GM12878 (cell line): ENCODE measurements around the gene PATL2. TPM values are rescaled to one million over a fixed set of nuclear protein-coding genes. Genes with fewer than 3 reads are reported as not detected.

Experiments used
- ATAC-seq: fragments of 200-7000 bp; cut with Tn5 transposase; 3 replicates; pipeline ENCODE4 v1.9.1; 2020; ENCODE audit warnings: mild to moderate bottlenecking, moderate library complexity
- BruUV-seq: library from RNA; stranded (reverse); fragments of 400-500 nt; replicated peaks from 2 replicates; lab custom pipeline; 2021; lab: Mats Ljungman, UMichigan
- CTCF ChIA-PET: fragments of 300-600 bp; sonication (Branson Sonifier 250); formaldehyde crosslinking; extraction: SDS; loops from one replicate; lab custom pipeline; 2021; ENCODE audit warnings: inconsistent platforms; lab: Yijun Ruan, JAX
- POLR2A ChIA-PET: fragments of 350-600 bp; formaldehyde crosslinking; extraction: SDS; loops from one replicate; lab custom pipeline; 2021; ENCODE audit warnings: inconsistent platforms; lab: Charles Lee
- RAD21 ChIA-PET: fragments of 300-600 bp; sonication (Branson Sonifier 250); formaldehyde crosslinking; loops from one replicate; lab custom pipeline; 2023; ENCODE audit warnings: antibody characterized with exemption; ENCODE audit not compliant: unreplicated experiment; lab: Charles Lee
- SMC1A ChIA-PET: fragments of 300-600 bp; sonication (Branson Sonifier 250); formaldehyde crosslinking; loops from one replicate; lab custom pipeline; 2023; ENCODE audit not compliant: unreplicated experiment, uncharacterized antibody; lab: Charles Lee
- DNase-seq: peaks from one replicate; pipeline ENCODE4 v3.0.0-alpha.2; 2011; ENCODE audit warnings: low read depth, low spot score
- FAIRE-seq: peaks from 3 replicates; lab custom pipeline; 2011; peaks lifted over from hg19 to GRCh38; lab: Jason Lieb, UNC
- H2AFZ ChIP-seq: 2 replicates; pipeline ENCODE4 v1.6.0; 2011; ENCODE audit warnings: low read depth, low read length, control low read depth; ENCODE audit not compliant: control insufficient read depth
- H3K27ac ChIP-seq: 2 replicates; pipeline ENCODE4 v1.5.1; 2011; ENCODE audit warnings: control low read depth; ENCODE audit not compliant: control insufficient read depth, insufficient read depth
- H3K27me3 ChIP-seq, 2 experiments: replicated peaks in 1 of 2; 2 replicates each; pipeline versions ENCODE4 v1.6.0 to v1.6.1; 2011; ENCODE audit warnings: low read length in 1 of 2; ENCODE audit not compliant: control insufficient read depth in 2 of 2, insufficient read depth in 2 of 2
- H3K36me3 ChIP-seq, 2 experiments: 2 replicates each; pipeline ENCODE4 v1.5.1; 2011; ENCODE audit warnings: low read length in 1 of 2; ENCODE audit not compliant: control insufficient read depth in 2 of 2, insufficient read depth in 2 of 2
- H3K4me1 ChIP-seq: 2 replicates; pipeline ENCODE4 v1.6.1; 2011; ENCODE audit warnings: mild to moderate bottlenecking, low read length, moderate library complexity, mixed read lengths; ENCODE audit not compliant: control insufficient read depth, insufficient read depth
- H3K4me2 ChIP-seq: 2 replicates; pipeline ENCODE4 v1.6.0; 2011; ENCODE audit warnings: control low read depth; ENCODE audit not compliant: control insufficient read depth, insufficient read depth
- H3K4me3 ChIP-seq: fragments of 200-600 bp; sonication (generic); 2 replicates; pipeline ENCODE4 v1.5.1; 2016
- H3K79me2 ChIP-seq: 2 replicates; pipeline ENCODE4 v1.6.0; 2011; ENCODE audit warnings: low read length; ENCODE audit not compliant: control insufficient read depth, insufficient read depth
- H3K9ac ChIP-seq: 2 replicates; pipeline ENCODE4 v1.8.0; 2011; ENCODE audit warnings: low read length, control low read depth, mixed read lengths; ENCODE audit not compliant: control insufficient read depth, insufficient read depth
- H3K9me3 ChIP-seq: replicated peaks from 3 replicates; pipeline ENCODE4 v1.5.1; 2011; ENCODE audit warnings: mild to moderate bottlenecking, low read length; ENCODE audit not compliant: control insufficient read depth, insufficient read depth
- H4K20me1 ChIP-seq: 2 replicates; pipeline ENCODE4 v1.6.0; 2011; ENCODE audit not compliant: control insufficient read depth, insufficient read depth
- BCL3 ChIP-seq: IDR thresholded peaks from 2 replicates; pipeline ENCODE4 v1.6.1; 2011; ENCODE audit warnings: borderline replicate concordance, low read depth, mild to moderate bottlenecking, moderate library complexity, low read length; ENCODE audit not compliant: insufficient read depth, poor library complexity, severe bottlenecking
- DPF2 ChIP-seq: fragments of 450-650 bp; IDR thresholded peaks from 2 replicates; pipeline ENCODE4 v1.6.1; 2017; ENCODE audit warnings: mild to moderate bottlenecking
- EED ChIP-seq: sonication (generic); IDR thresholded peaks from 2 replicates; pipeline ENCODE4 v1.6.1; 2016; ENCODE audit warnings: antibody characterized with exemption, low read depth
- EP300 ChIP-seq, 2 experiments: fragments of 150-350 bp in 1 of 2; IDR thresholded peaks; 2 replicates each; pipeline ENCODE4 v1.6.1; 2011 to 2012; ENCODE audit warnings: low read depth in 2 of 2, low read length in 2 of 2, borderline replicate concordance in 1 of 2, improper control_type of control experiment in 1 of 2, inconsistent platforms in 1 of 2; ENCODE audit not compliant: control insufficient read depth in 1 of 2
- ETV6 ChIP-seq, 2 experiments: fragments of 450-650 bp in 1 of 2; IDR thresholded peaks in 1 of 2; conservative IDR thresholded peaks in 1 of 2; 2 replicates each; pipeline ENCODE4 v1.6.1; 2014; ENCODE audit warnings: antibody characterized with exemption in 1 of 2, borderline replicate concordance in 1 of 2, low read depth in 1 of 2, mild to moderate bottlenecking in 1 of 2, moderate library complexity in 1 of 2
- FOXM1 ChIP-seq: IDR thresholded peaks from 2 replicates; pipeline ENCODE4 v1.6.1; 2012; ENCODE audit warnings: low read depth, mild to moderate bottlenecking, inconsistent platforms, low read length, moderate library complexity
- IRF4 ChIP-seq: IDR thresholded peaks from 2 replicates; pipeline ENCODE4 v1.6.1; 2011; ENCODE audit warnings: low read depth, low read length
- JUNB ChIP-seq: IDR thresholded peaks from 2 replicates; pipeline ENCODE4 v1.6.1; 2016; ENCODE audit warnings: antibody characterized with exemption, mild to moderate bottlenecking
- JUND ChIP-seq: IDR thresholded peaks from 2 replicates; pipeline ENCODE4 v1.6.1; 2012; ENCODE audit warnings: low read depth, mild to moderate bottlenecking, low read length, improper control_type of control experiment, moderate library complexity
- MEF2A ChIP-seq: IDR thresholded peaks from 2 replicates; pipeline ENCODE4 v1.6.1; 2011; ENCODE audit warnings: low read depth, mild to moderate bottlenecking, low read length, moderate library complexity; ENCODE audit not compliant: insufficient read depth
- MTA2 ChIP-seq: fragments of 450-650 bp; IDR thresholded peaks from 2 replicates; pipeline ENCODE4 v1.6.1; 2016; ENCODE audit warnings: low read depth, mild to moderate bottlenecking, moderate library complexity
- POLR2AphosphoS5 ChIP-seq: IDR thresholded peaks from 2 replicates; pipeline ENCODE4 v1.6.1; 2011; ENCODE audit warnings: mild to moderate bottlenecking, low read length, inconsistent platforms
- POU2F2 ChIP-seq: IDR thresholded peaks from 3 replicates; pipeline ENCODE4 v1.6.1; 2011; ENCODE audit warnings: low read depth, mild to moderate bottlenecking, low read length, borderline replicate concordance
- RB1 ChIP-seq: fragments of 450-650 bp; formaldehyde crosslinking; IDR thresholded peaks from 2 replicates; pipeline ENCODE4 v1.6.1; 2017; ENCODE audit warnings: mild to moderate bottlenecking, borderline replicate concordance
- SKIL ChIP-seq: fragments of 450-650 bp; IDR thresholded peaks from 2 replicates; pipeline ENCODE4 v1.6.1; 2017; ENCODE audit warnings: mild to moderate bottlenecking, low read depth, inconsistent platforms; ENCODE audit not compliant: poor library complexity, severe bottlenecking
- SMC3 ChIP-seq: IDR thresholded peaks from 2 replicates; pipeline ENCODE4 v1.6.1; 2011; ENCODE audit warnings: low read length, improper control_type of control experiment, borderline replicate concordance
- TBL1XR1 ChIP-seq: IDR thresholded peaks from 2 replicates; pipeline ENCODE4 v1.6.1; 2012; ENCODE audit warnings: low read depth, low read length, improper control_type of control experiment
- USF2 ChIP-seq: IDR thresholded peaks from 2 replicates; pipeline ENCODE4 v1.6.1; 2011; ENCODE audit warnings: low read depth, low read length, improper control_type of control experiment, borderline replicate concordance
- ZBED1 ChIP-seq: IDR thresholded peaks from 2 replicates; pipeline ENCODE4 v1.6.1; 2016; ENCODE audit warnings: borderline replicate concordance
- WGBS: methylation state at CpG from one replicate; pipeline ENCODE4 v1.1.6; 2016; ENCODE audit warnings: low lambda C conversion rate; ENCODE audit not compliant: insufficient replicate concordance, insufficient coverage; ENCODE audit errors: missing lambda C conversion rate; 5-methylcytosine and 5-hydroxymethylcytosine counted together
- in situ Hi-C: fragments of 300-500 bp; cut with MboI; formaldehyde crosslinking; loops from 9 replicates; pipeline ENCODE4 v1.14.3; 2018; ENCODE audit warnings: mixed read lengths
- intact Hi-C: fragments of 100-400 bp; cut with micrococcal nuclease; formaldehyde crosslinking; loops from one replicate; pipeline ENCODE4 v1.14.2; 2022; ENCODE audit not compliant: unreplicated experiment
- polyA plus RNA-seq, 11 experiments: library from polyadenylated mRNA; depleted of rRNA in 4 of 11; unstranded in 6 of 11; stranded (reverse) in 5 of 11; fragments of >200 nt; fragmentation: Nextera tagmentation in 4 of 11; fragmentation: Illumina TruSeq in 1 of 11; extraction: Ambion mirVana in 4 of 11; extraction: Trizol in 1 of 11; gene quantifications; 1 replicate in 1 of 11; 2 replicates in 10 of 11; pipeline versions ENCODE4 v1.2.1 to v1.2.3, GENCODE V29; 2011 to 2016; ENCODE audit warnings: inconsistent platforms in 2 of 11, missing spikeins in 2 of 11, low read depth in 1 of 11
- total RNA-seq, 4 experiments: library from RNA; depleted of rRNA in 3 of 4; stranded (reverse); fragments of >200 nt in 3 of 4; fragmentation: Illumina TruSeq in 1 of 4; extraction: Trizol in 1 of 4; gene quantifications; 2 replicates each; pipeline versions ENCODE4 v1.2.1 to v1.2.3, GENCODE V29; 2013 to 2021

PATL2 gene
- total and polyA plus RNA-seq, 10 of the 15 experiments (the other 5 are each of a cell fraction or from before 2014, with no cell fraction given): 4.2 to 16.2 (median 12.1) TPM

- in situ Hi-C loops: loop anchor here (10.0 kb wide), 1 partner anchor 927 kb away; the partner anchor contains the start of gene SERF2
- CTCF ChIA-PET: interaction anchor here (0.6 to 3.5 kb wide), 6 partner anchors 9 to 138 kb away, joined by 3 to 37 read pairs (median 10); partner anchors contain the start of genes B2M, PATL2, SPG11 and TRIM69
- RAD21 ChIA-PET: interaction anchor here (0.9 to 19.7 kb wide), 6 partner anchors 7 to 126 kb away, joined by 3 to 653 read pairs (median 14); partner anchors contain the start of genes B2M, PATL2, SPG11 and TRIM69
- peak overlapping the region; percentile 61 for H3K4me2 ChIP-seq
- POLR2A ChIA-PET: interaction anchor here (1.0 to 24.8 kb wide), 4 partner anchors 10 to 57 kb away, joined by 3 to 718 read pairs (median 167); partner anchors contain the start of genes B2M, PATL2, SPG11 and TRIM69
- peak overlapping the region; percentile 49 for H3K9ac ChIP-seq
- peak overlapping the region; percentile 83 for H3K27ac ChIP-seq
- peak; percentile 74 for DNase-seq
- BruUV-seq: no TSS peak
- H4K20me1 ChIP-seq: peaks cover under 1% of the 10 kb centered on the region; the same call in 1 of the 2 replicates
- no peak overlapping the region for H3K4me3 ChIP-seq
- SMC1A ChIA-PET: interaction anchor here (1.3 to 19.0 kb wide), 5 partner anchors 9 to 88 kb away, joined by 3 to 637 read pairs (median 30); partner anchors contain the start of genes B2M, PATL2, SPG11 and TRIM69
- WGBS: 4% methylated on average over 2 of the region's 2 CpGs
- FAIRE-seq: peak; percentile 27
- H3K79me2 ChIP-seq: peaks cover 55% of the 10 kb centered on the region
- peak; percentile 3 for ATAC-seq
- H3K9me3 ChIP-seq: no peaks in the 10 kb centered on the region
- intact Hi-C loops: loop anchor here (5.0 kb wide), 1 partner anchor 975 kb away; the partner anchor contains the start of gene PDIA3
- peaks cover 2 to 19% of the 10 kb centered on the region in 2 experiments for H3K36me3 ChIP-seq
- no peaks in the 10 kb centered on the region for H3K27me3 ChIP-seq
- H3K4me1 ChIP-seq: peaks cover 64% of the 10 kb centered on the region
- H2AFZ ChIP-seq: no peak overlapping the region
- TF ChIP-seq USF2 (no peak), SMC3 (peak; percentile 2; the same call in 1 of the 2 replicates), TBL1XR1 (no peak), EED (peak; percentile 49; the same call in 1 of the 2 replicates), JUNB (peak; percentile 85), SKIL (peak; percentile 47), MTA2 (peak; percentile 62), BCL3 (peak; percentile 31), ETV6 (conservative IDR thresholded peaks at IDR 0.05 in 1 of 2, IDR thresholded peaks at IDR 0.05 in 1 of 2; ENCODE audit: borderline replicate concordance in 1 of 2, low read depth in 1 of 2) (peak in 1 of 2 experiments; percentile 55; a peak in 1 of 4 replicates), POU2F2 (peak; percentile 47; the same call in 1 of the 3 replicates), EP300 (IDR thresholded peaks at IDR 0.05; ENCODE audit: borderline replicate concordance in 1 of 2, control insufficient read depth in 1 of 2, low read depth in 2 of 2, low read length in 2 of 2) (peak in 1 of 2 experiments; percentile 57; a peak in 1 of 4 replicates), DPF2 (0 out of 2 replicates have a peak, but pooled peaks have one; percentile 48), FOXM1 (peak; percentile 47; the same call in 1 of the 2 replicates), RB1 (no peak), MEF2A (peak; percentile 20; the same call in 1 of the 2 replicates), IRF4 (0 out of 2 replicates have a peak, but pooled peaks have one; percentile 74), POLR2AphosphoS5 (no peak), JUND (peak; percentile 67; the same call in 1 of the 2 replicates), ZBED1 (no peak)
These were observed 10.9 kb upstream of the PATL2 start for GRCh38 chr15:44722011-44722410.
